SK-N-SH (cell line): ENCODE results near the gene SPATA3. TPM values are rescaled to one million over a fixed set of nuclear protein-coding genes. Genes with fewer than 3 reads are reported as not detected.

Experiments used
- CTCF ChIA-PET: fragments of 300-600, 350-600 bp; formaldehyde crosslinking; extraction: SDS; loops from one replicate; lab custom pipeline; 2021; lab: Yijun Ruan, JAX
- POLR2A ChIA-PET: fragments of 350-600 bp; sonication (Branson Sonifier 250); formaldehyde crosslinking; extraction: SDS; loops from one replicate; lab custom pipeline; 2020; ENCODE audit warnings: antibody characterized with exemption, inconsistent platforms; lab: Yijun Ruan, JAX
- DNase-seq: peaks from one replicate; pipeline ENCODE4 v3.0.0; 2012
- H2AFZ ChIP-seq: fragments of 200-600 bp; sonication (generic); 2 replicates; pipeline ENCODE4 v1.8.1; 2016; ENCODE audit warnings: antibody characterized with exemption, mild to moderate bottlenecking, low read depth
- H3F3A ChIP-seq: fragments of 200-600 bp; sonication (generic); replicated peaks from 2 replicates; pipeline ENCODE3; 2016; ENCODE audit warnings: antibody characterized with exemption, mild to moderate bottlenecking; ENCODE audit not compliant: insufficient read depth
- H3K27ac ChIP-seq, 2 experiments: fragments of 200-500 bp in 1 of 2; fragments of 200-600 bp in 1 of 2; sonication (Bioruptor generic) in 1 of 2; sonication (generic), shearing (Covaris generic) in 1 of 2; 2 replicates each; pipeline versions ENCODE4 v1.5.1 to v1.6.1; 2014 to 2016; ENCODE audit warnings: low read depth in 2 of 2, inconsistent platforms in 1 of 2, low read length in 1 of 2, mild to moderate bottlenecking in 1 of 2, mixed read lengths in 1 of 2
- H3K27me3 ChIP-seq: fragments of 200-600 bp; sonication (generic), shearing (Covaris generic); 2 replicates; pipeline ENCODE4 v1.6.1; 2016; ENCODE audit warnings: mixed run types; ENCODE audit not compliant: insufficient read depth
- H3K36me3 ChIP-seq, 2 experiments: fragments of 200-500 bp in 1 of 2; fragments of 200-600 bp in 1 of 2; sonication (Bioruptor generic) in 1 of 2; sonication (generic) in 1 of 2; replicated peaks in 1 of 2; 2 replicates each; pipeline versions ENCODE3 to v1.5.1; 2014 to 2016; ENCODE audit warnings: low read length in 1 of 2, mild to moderate bottlenecking in 1 of 2; ENCODE audit not compliant: insufficient read depth in 2 of 2, control insufficient read depth in 1 of 2
- H3K4me1 ChIP-seq, 2 experiments: fragments of 200-500 bp in 1 of 2; fragments of 200-600 bp in 1 of 2; sonication (Bioruptor generic) in 1 of 2; sonication (generic), shearing (Covaris generic) in 1 of 2; 2 replicates each; pipeline versions ENCODE4 v1.5.1 to v1.6.1; 2014 to 2016; ENCODE audit warnings: low read depth in 1 of 2, low read length in 1 of 2, mixed run types in 1 of 2; ENCODE audit not compliant: insufficient read depth in 2 of 2, control insufficient read depth in 1 of 2
- H3K4me2 ChIP-seq: fragments of 200-600 bp; sonication (generic), shearing (Covaris generic); 2 replicates; pipeline ENCODE4 v1.6.1; 2017; ENCODE audit warnings: mixed run types
- H3K4me3 ChIP-seq, 2 experiments: fragments of 200-500 bp in 1 of 2; fragments of 200-600 bp in 1 of 2; sonication (Bioruptor generic) in 1 of 2; sonication (generic), shearing (Covaris generic) in 1 of 2; 2 replicates each; pipeline versions ENCODE4 v1.5.1 to v1.8.1; 2014 to 2016; ENCODE audit warnings: low read depth in 2 of 2, inconsistent platforms in 1 of 2, low read length in 1 of 2, mild to moderate bottlenecking in 1 of 2, mixed read lengths in 1 of 2, moderate library complexity in 1 of 2
- H3K79me2 ChIP-seq: fragments of 200-600 bp; sonication (generic); 2 replicates; pipeline ENCODE4 v1.8.1; 2017; ENCODE audit warnings: mild to moderate bottlenecking; ENCODE audit not compliant: insufficient read depth
- H3K9ac ChIP-seq: fragments of 200-600 bp; sonication (generic); 2 replicates; pipeline ENCODE4 v1.6.1; 2017; ENCODE audit warnings: mixed run types
- H3K9me2 ChIP-seq: fragments of 200-600 bp; sonication (generic); 2 replicates; pipeline ENCODE4 v1.6.1; 2017; ENCODE audit warnings: mixed run types
- H3K9me3 ChIP-seq: fragments of 200-600 bp; sonication (generic); 2 replicates; pipeline ENCODE4 v1.6.1; 2017; ENCODE audit warnings: mixed run types, mild to moderate bottlenecking, moderate library complexity
- H4K20me1 ChIP-seq: fragments of 200-600 bp; sonication (generic); 2 replicates; pipeline ENCODE4 v1.6.1; 2017; ENCODE audit warnings: mild to moderate bottlenecking, mixed run types; ENCODE audit not compliant: insufficient read depth
- EP300 ChIP-seq, 2 experiments: IDR thresholded peaks; 2 replicates each; pipeline versions ENCODE4 v1.4.0 to v1.6.1; 2012; ENCODE audit warnings: borderline replicate concordance in 1 of 2, low read depth in 1 of 2, low read length in 1 of 2
- EZH2phosphoT487 ChIP-seq: fragments of 200-600 bp; sonication (generic); IDR thresholded peaks from 2 replicates; pipeline ENCODE4 v1.6.1; 2017; ENCODE audit warnings: low read depth, mixed run types, mild to moderate bottlenecking, antibody characterized with exemption, moderate library complexity, borderline replicate concordance
- FOSL2 ChIP-seq: IDR thresholded peaks from 2 replicates; pipeline ENCODE4 v1.4.0; 2012; ENCODE audit warnings: low read depth, mild to moderate bottlenecking, moderate library complexity, borderline replicate concordance
- FOXJ3 ChIP-seq: sonication (generic); formaldehyde crosslinking; IDR thresholded peaks from 2 replicates; pipeline ENCODE4 v1.5.1; 2020; ENCODE audit warnings: mild to moderate bottlenecking, missing genetic modification reagents
- GABPA ChIP-seq: IDR thresholded peaks from 2 replicates; pipeline ENCODE4 v1.4.0; 2012; ENCODE audit warnings: low read depth, mild to moderate bottlenecking
- GATA2 ChIP-seq: sonication (generic); formaldehyde crosslinking; IDR thresholded peaks from 2 replicates; pipeline ENCODE4 v1.5.0; 2020; ENCODE audit warnings: mild to moderate bottlenecking, missing genetic modification reagents
- IRF3 ChIP-seq: fragments of 150-350 bp; IDR thresholded peaks from 2 replicates; pipeline ENCODE4 v1.6.1; 2016; ENCODE audit warnings: mild to moderate bottlenecking, low read depth, low read length
- JUND ChIP-seq: IDR thresholded peaks from 2 replicates; pipeline ENCODE4 v1.4.0; 2012
- MXI1 ChIP-seq: IDR thresholded peaks from 2 replicates; pipeline ENCODE4 v1.6.1; 2012; ENCODE audit warnings: mild to moderate bottlenecking, low read depth, low read length, improper control_type of control experiment
- NFIC ChIP-seq: IDR thresholded peaks from 2 replicates; pipeline ENCODE4 v1.4.0; 2012; ENCODE audit warnings: borderline replicate concordance
- NRF1 ChIP-seq: IDR thresholded peaks from 2 replicates; pipeline ENCODE4 v1.6.1; 2012; ENCODE audit warnings: low read depth, mild to moderate bottlenecking, low read length
- RAD21 ChIP-seq: IDR thresholded peaks from 2 replicates; pipeline ENCODE4 v1.6.1; 2012; ENCODE audit warnings: mild to moderate bottlenecking, low read length
- RCOR1 ChIP-seq: fragments of 150-350 bp; IDR thresholded peaks from 2 replicates; pipeline ENCODE4 v1.6.1; 2017; ENCODE audit warnings: antibody characterized with exemption, low read length
- RXRA ChIP-seq: IDR thresholded peaks from 2 replicates; pipeline ENCODE4 v1.4.0; 2012; ENCODE audit warnings: low read depth, mild to moderate bottlenecking, borderline replicate concordance
- TCF12 ChIP-seq: IDR thresholded peaks from 2 replicates; pipeline ENCODE4 v1.4.0; 2012
- TEAD4 ChIP-seq: IDR thresholded peaks from 2 replicates; pipeline ENCODE4 v1.4.0; 2012; ENCODE audit warnings: mild to moderate bottlenecking, borderline replicate concordance; ENCODE audit not compliant: insufficient read depth
- polyA plus RNA-seq, 3 experiments: library from polyadenylated mRNA; depleted of rRNA; stranded (reverse); fragments of >200 nt; gene quantifications; 2 replicates each; pipeline ENCODE4 v1.2.3, GENCODE V29; 2012
- TF ChIP-seq, protein P1 (sequence below): IDR thresholded peaks from 2 replicates; pipeline ENCODE4 v1.4.0; 2012; ENCODE audit warnings: low read depth, borderline replicate concordance
- TF ChIP-seq, protein P2 (sequence below): fragments of 150-350 bp; IDR thresholded peaks from 2 replicates; pipeline ENCODE4 v1.6.1; 2017; ENCODE audit warnings: antibody characterized with exemption, low read length, low read depth, borderline replicate concordance
- TF ChIP-seq, protein P3 (sequence below): fragments of 200-600 bp; sonication (generic); IDR thresholded peaks from 2 replicates; pipeline ENCODE4 v1.6.1; 2017; ENCODE audit warnings: antibody characterized with exemption, mild to moderate bottlenecking, moderate library complexity
- TF ChIP-seq, protein P4 (sequence below): IDR thresholded peaks from 2 replicates; pipeline ENCODE4 v1.6.1; 2012; ENCODE audit warnings: mild to moderate bottlenecking, low read depth, low read length, moderate library complexity

Gene SPATA3
- polyA plus RNA-seq, 1 of the 3 experiments (the other 2 are of a cell fraction): not detected

- no peaks in the 10 kb centered on the region for H3K9me3 ChIP-seq
- H3K27me3 ChIP-seq: peaks cover 18% of the 10 kb centered on the region; the same call in 1 of the 2 replicates
- H3F3A ChIP-seq: no peaks in the 10 kb centered on the region
- CTCF ChIA-PET: no interaction called here
- H3K27ac ChIP-seq: no peak overlapping the region
- H3K79me2 ChIP-seq: no peaks in the 10 kb centered on the region
- H3K4me2 ChIP-seq: no peak overlapping the region
- POLR2A ChIA-PET: no interaction called here
- no peaks in the 10 kb centered on the region for H3K4me1 ChIP-seq
- no peaks in the 10 kb centered on the region for H3K36me3 ChIP-seq
- no peak for DNase-seq
- no peaks in the 10 kb centered on the region for H4K20me1 ChIP-seq
- H3K9me2 ChIP-seq: no peaks in the 10 kb centered on the region
- H2AFZ ChIP-seq: no peak overlapping the region
- no peak overlapping the region for H3K9ac ChIP-seq
- TF ChIP-seq TCF12 (no peak), RAD21 (no peak), NRF1 (no peak), MXI1 (no peak), GATA2 (no peak), IRF3 (no peak), FOSL2 (no peak), RXRA (no peak), FOXJ3 (no peak), JUND (no peak), TEAD4 (no peak), GABPA (no peak), EZH2phosphoT487 (no peak), EP300 (IDR thresholded peaks at IDR 0.05; ENCODE audit: borderline replicate concordance in 1 of 2, low read depth in 1 of 2, low read length in 1 of 2) (no peak), RCOR1 (no peak), NFIC (no peak)
- TF ChIP-seq, protein P1, sequence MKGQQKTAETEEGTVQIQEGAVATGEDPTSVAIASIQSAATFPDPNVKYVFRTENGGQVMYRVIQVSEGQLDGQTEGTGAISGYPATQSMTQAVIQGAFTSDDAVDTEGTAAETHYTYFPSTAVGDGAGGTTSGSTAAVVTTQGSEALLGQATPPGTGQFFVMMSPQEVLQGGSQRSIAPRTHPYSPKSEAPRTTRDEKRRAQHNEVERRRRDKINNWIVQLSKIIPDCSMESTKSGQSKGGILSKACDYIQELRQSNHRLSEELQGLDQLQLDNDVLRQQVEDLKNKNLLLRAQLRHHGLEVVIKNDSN: no peak
- TF ChIP-seq, protein P2, sequence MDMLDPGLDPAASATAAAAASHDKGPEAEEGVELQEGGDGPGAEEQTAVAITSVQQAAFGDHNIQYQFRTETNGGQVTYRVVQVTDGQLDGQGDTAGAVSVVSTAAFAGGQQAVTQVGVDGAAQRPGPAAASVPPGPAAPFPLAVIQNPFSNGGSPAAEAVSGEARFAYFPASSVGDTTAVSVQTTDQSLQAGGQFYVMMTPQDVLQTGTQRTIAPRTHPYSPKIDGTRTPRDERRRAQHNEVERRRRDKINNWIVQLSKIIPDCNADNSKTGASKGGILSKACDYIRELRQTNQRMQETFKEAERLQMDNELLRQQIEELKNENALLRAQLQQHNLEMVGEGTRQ: no peak
- TF ChIP-seq, protein P3, sequence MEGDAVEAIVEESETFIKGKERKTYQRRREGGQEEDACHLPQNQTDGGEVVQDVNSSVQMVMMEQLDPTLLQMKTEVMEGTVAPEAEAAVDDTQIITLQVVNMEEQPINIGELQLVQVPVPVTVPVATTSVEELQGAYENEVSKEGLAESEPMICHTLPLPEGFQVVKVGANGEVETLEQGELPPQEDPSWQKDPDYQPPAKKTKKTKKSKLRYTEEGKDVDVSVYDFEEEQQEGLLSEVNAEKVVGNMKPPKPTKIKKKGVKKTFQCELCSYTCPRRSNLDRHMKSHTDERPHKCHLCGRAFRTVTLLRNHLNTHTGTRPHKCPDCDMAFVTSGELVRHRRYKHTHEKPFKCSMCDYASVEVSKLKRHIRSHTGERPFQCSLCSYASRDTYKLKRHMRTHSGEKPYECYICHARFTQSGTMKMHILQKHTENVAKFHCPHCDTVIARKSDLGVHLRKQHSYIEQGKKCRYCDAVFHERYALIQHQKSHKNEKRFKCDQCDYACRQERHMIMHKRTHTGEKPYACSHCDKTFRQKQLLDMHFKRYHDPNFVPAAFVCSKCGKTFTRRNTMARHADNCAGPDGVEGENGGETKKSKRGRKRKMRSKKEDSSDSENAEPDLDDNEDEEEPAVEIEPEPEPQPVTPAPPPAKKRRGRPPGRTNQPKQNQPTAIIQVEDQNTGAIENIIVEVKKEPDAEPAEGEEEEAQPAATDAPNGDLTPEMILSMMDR: no peak
- TF ChIP-seq, protein P4, sequence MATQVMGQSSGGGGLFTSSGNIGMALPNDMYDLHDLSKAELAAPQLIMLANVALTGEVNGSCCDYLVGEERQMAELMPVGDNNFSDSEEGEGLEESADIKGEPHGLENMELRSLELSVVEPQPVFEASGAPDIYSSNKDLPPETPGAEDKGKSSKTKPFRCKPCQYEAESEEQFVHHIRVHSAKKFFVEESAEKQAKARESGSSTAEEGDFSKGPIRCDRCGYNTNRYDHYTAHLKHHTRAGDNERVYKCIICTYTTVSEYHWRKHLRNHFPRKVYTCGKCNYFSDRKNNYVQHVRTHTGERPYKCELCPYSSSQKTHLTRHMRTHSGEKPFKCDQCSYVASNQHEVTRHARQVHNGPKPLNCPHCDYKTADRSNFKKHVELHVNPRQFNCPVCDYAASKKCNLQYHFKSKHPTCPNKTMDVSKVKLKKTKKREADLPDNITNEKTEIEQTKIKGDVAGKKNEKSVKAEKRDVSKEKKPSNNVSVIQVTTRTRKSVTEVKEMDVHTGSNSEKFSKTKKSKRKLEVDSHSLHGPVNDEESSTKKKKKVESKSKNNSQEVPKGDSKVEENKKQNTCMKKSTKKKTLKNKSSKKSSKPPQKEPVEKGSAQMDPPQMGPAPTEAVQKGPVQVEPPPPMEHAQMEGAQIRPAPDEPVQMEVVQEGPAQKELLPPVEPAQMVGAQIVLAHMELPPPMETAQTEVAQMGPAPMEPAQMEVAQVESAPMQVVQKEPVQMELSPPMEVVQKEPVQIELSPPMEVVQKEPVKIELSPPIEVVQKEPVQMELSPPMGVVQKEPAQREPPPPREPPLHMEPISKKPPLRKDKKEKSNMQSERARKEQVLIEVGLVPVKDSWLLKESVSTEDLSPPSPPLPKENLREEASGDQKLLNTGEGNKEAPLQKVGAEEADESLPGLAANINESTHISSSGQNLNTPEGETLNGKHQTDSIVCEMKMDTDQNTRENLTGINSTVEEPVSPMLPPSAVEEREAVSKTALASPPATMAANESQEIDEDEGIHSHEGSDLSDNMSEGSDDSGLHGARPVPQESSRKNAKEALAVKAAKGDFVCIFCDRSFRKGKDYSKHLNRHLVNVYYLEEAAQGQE: no peak
- H3K4me3 ChIP-seq: no peak overlapping the region
Observed at GRCh38 chr2:231028889-231029288, 33.0 kb downstream of the SPATA3 start.
